ENCODE measurements around the gene ARHGAP45. TPM values are rescaled to one million over a fixed set of nuclear protein-coding genes. Genes with fewer than 3 reads are reported as not detected.
A peak's percentile ranks its signal among the peaks of the same experiment; 100 is the strongest.

The ARHGAP45 gene
- total and polyA plus RNA-seq, 9 of the 15 experiments (the other 6 are each of a cell fraction or from before 2014, with no cell fraction given) = 0.08 to 22.1 (median 4.2) TPM

GRCh38 chr19:1122021-1122971 lies 55.3 kb downstream of the ARHGAP45 start:
- peaks cover 87% of the 10 kb centered on the region for H3K36me3 ChIP-seq (ENCODE audit: control insufficient read depth, insufficient read depth, low read length)
- H3K27ac ChIP-seq (ENCODE audit: extremely low read depth, low read depth, low read length) = no peak overlapping the region
- ChIA-PET POLR2A (interaction anchor here (1.0 to 1.5 kb wide), 3 partner anchors 10 to 95 kb away, joined by 3 to 12 read pairs (median 5); no protein-coding TSS in a partner anchor), CTCF (ENCODE audit: low intra/inter-chr PET ratio) (no interaction called here)
- FAIRE-seq (no peak), ATAC-seq (no peak), DNase-seq (ENCODE audit: extremely low read depth in 1 of 4, low spot score in 3 of 4) (no peak)
- H3K4me2 ChIP-seq (ENCODE audit: insufficient read depth, low read length) = no peak overlapping the region
- peaks cover 6 to 60% of the 10 kb centered on the region in 2 experiments; a peak in 4 of 5 replicates for H3K4me1 ChIP-seq (replicated peaks in 1 of 2; ENCODE audit: control insufficient read depth in 2 of 2, insufficient read depth in 2 of 2, low read length in 2 of 2)
- in situ Hi-C loops (cut with MboI) = no loop called here
- no peak overlapping the region for H3K4me3 ChIP-seq
- no peak overlapping the region for H2AFZ ChIP-seq (ENCODE audit: low read depth, low read length)
- WGBS (ENCODE audit: insufficient coverage, low coverage, missing lambda C conversion rate) = 92% methylated on average over 24 of the region's 63 CpGs
- no peaks in the 10 kb centered on the region for H3K9me1 ChIP-seq (ENCODE audit: control insufficient read depth, insufficient read depth, low read length)
- H3K79me2 ChIP-seq (ENCODE audit: control insufficient read depth, insufficient read depth, low read length) = no peaks in the 10 kb centered on the region; the same call in 2 of the 3 replicates
- peak overlapping the region in 1 of 2 experiments; percentile 61; a peak in 2 of 4 replicates for H3K9ac ChIP-seq (ENCODE audit: insufficient read depth in 1 of 2, low read depth in 2 of 2, low read length in 2 of 2)
- H3K9me3 ChIP-seq (replicated peaks; ENCODE audit: control insufficient read depth, insufficient read depth, low read depth, low read length) = no peaks in the 10 kb centered on the region
- no peaks in the 10 kb centered on the region for H3K27me3 ChIP-seq (ENCODE audit: control insufficient read depth in 2 of 2, insufficient read depth in 2 of 2, low read length in 2 of 2)
- peak; percentile 42 for TF ChIP-seq FIP1L1 (IDR thresholded peaks at IDR 0.05; ENCODE audit: low read depth, low read length, poor library complexity, severe bottlenecking)
- TF ChIP-seq TCFL5 (CRISPR knock-in tag; conservative IDR thresholded peaks at IDR 0.05) = no peak
- TF ChIP-seq HDGF (IDR thresholded peaks at IDR 0.05) = 0 out of 2 replicates have a peak, but pooled peaks have one; percentile 50
- TF ChIP-seq ZBTB11 (CRISPR knock-in tag; IDR thresholded peaks at IDR 0.05) = 0 out of 6 replicates have a peak, but pooled peaks of 1 of the 3 experiments have one; percentile 18
- no peak for TF ChIP-seq C11orf30 (IDR thresholded peaks at IDR 0.05; ENCODE audit: low read depth)
- TF ChIP-seq HNRNPL (IDR thresholded peaks at IDR 0.05; ENCODE audit: low read depth, low read length) = no peak
- TF ChIP-seq RBM22 (IDR thresholded peaks at IDR 0.05; ENCODE audit: low read depth, low read length, poor library complexity, severe bottlenecking) = peak; percentile 41
- intact Hi-C loops (cut with micrococcal nuclease) = no loop called here
- BruUV-seq (replicated peaks) = no TSS peak
- H4K20me1 ChIP-seq (replicated peaks; ENCODE audit: control insufficient read depth, insufficient read depth, low read length) = no peaks in the 10 kb centered on the region; the same call in 1 of the 2 replicates
